GM19043 (cell line): ENCODE measurements around the gene LPCAT2.
"Not testable (repeated sequence)": the region's sequence is repeated elsewhere in the genome, so short reads cannot be mapped to it uniquely, and the experiment has no call there.

Experiments used
- ATAC-seq: cut with Tn5 transposase; IDR thresholded peaks from one replicate; pipeline ENCODE4 v1.9.1; 2021; ENCODE audit warnings: low read depth; ENCODE audit not compliant: unreplicated experiment

Gene LPCAT2

DNA sequence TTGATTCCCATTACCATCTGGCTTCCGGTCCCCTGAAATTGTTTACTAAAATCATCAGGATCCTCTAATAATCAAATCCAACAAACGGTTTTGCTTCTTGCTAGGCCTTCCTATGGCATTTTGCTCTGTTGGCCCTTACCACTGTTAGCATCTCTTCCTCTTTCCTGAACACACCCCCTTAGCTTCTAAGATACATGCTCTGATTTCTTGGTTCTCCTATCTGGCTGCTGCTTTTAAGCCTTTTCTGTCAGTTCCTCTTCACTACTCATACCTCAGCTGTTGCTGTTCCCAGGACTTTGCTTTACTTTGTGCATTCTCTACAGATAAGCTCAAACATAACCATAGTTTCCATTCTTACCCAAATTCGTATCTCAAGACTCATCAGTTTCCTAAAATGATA lies 69.0 kb downstream of the LPCAT2 start:
- no peak for ATAC-seq

DNA sequence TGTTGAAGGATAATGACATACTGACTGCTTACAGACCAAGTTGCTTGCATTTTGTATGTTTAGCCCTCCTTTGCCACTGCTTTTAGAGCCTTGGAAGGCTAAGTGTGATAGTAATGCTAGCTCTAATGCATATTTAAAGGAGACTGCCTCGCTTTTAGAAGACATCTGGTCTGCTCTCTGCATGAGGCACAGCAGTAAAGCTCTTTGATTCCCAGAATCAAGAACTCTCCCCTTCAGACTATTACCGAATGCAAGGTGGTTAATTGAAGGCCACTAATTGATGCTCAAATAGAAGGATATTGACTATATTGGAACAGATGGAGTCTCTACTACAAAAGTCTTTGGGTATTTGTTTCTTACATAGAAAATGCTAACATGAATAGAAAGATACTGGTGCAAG lies 76.8 kb downstream of the LPCAT2 start:
- ATAC-seq, result no peak

DNA sequence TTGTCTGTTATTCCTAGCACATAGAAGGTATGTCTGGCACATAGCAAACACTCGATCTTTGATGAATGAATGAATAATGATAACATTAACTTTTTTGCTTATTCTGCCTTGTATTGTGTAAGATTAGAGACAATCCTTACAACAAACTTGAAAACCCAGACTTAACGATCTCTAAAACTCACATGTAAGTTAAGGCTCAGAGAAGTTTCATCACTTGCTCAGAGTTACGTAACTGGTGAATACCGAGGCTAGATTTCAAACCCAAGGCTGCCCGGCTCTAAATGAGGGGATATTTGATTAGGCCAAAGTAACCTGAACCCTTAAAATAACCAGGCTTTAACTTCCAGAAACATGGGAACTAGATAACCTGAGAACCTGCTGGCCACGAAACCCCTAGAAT lies 79.9 kb downstream of the LPCAT2 start:
- no peak for ATAC-seq

DNA sequence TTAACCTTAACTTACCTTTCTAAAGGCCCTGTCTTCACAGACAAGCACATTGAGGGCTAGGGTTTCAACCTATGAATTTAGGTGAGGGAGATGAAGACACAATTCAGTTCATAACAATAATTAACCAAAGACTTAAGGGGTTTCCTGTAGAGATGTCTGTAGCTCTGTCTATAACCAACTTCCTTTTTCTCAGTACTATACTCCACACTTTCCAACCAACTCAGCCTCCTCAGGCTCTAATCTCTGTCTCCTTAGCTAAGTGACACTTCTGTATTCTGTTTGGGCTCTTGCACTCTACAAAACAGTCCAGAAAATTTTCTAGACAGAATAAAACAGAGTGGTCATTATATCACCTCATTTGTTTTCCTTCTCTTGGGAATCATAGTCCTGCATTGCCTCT lies 83.4 kb downstream of the LPCAT2 start:
- no peak for ATAC-seq

DNA sequence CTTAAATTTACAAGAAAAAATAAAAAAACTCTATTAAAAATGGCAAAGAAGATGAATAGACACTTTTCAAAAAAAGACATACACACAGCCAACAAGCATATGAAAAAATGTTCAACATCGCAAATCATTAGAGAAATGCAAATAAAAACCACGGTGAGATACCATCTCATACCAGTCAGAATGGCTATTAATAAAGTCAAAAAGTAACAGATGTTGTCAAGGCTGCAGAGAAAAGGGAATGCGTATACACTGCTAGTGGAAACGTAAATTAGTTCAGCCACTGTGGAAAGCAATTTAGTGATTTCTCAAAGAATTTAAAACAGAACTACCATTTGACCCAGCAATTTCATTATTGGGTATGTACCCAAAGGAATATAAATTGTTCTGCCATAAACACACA lies 89.1 kb downstream of the LPCAT2 start:
- no peak for ATAC-seq

DNA sequence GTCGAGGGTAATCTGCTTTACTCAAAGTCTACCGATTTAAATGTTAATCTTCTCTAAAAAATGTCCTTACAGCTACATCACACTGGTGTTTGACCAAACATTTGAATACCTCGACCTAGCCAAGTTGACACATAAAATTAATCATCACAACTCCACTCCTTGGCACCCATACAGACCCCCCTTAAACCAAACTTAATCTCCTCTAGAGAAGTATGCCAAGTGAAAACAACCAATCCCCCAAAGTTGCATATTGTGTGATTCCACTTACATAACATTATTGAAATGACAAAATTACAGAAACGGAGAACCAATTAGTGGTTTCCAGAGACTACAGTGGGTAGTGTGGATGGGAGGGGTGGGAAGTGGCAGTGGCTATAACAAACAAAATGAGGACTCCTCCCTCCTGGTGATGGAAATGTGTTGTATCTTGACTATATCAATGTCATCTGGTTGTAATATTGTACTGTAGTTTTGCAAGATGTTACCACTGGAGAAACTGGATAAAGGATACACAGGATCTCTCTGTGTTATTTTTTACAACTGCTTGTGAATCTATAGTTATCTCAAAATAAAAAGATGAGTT lies 97.0 kb downstream of the LPCAT2 start:
- ATAC-seq, result no peak

DNA sequence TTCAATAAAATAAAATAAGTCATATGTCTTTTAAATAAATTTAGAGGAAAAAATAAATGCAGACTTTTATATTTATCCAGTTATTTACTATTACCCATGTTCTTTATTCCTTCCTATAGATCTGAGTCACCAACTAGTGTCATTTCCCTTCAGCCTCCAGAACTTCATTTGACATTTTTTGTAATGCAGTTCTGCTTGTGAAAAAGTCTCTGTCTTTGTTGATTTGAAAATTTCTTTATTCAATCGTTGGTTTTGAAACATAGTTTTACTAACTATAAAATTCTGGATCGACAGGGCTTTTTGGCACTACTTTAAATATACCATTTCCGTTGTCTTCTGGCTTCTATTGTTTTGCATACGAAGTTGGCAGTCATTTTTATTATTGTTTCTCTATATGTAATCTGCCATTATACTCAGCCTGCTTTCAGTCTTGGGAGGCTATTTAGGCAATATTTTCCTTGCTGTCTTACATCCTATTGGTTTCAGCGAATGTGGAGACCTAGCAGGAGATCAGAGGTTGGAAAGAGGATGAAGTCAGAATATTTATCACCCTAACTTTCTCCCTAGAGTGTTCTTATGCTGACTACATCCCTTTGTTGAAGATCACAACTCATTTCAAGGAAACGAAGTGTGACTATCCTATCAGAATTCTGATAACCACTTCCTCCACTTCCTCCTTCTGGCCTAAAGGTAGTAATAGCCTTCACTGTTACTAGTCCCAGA lies 104.9 kb downstream of the LPCAT2 start:
- no peak for ATAC-seq

DNA sequence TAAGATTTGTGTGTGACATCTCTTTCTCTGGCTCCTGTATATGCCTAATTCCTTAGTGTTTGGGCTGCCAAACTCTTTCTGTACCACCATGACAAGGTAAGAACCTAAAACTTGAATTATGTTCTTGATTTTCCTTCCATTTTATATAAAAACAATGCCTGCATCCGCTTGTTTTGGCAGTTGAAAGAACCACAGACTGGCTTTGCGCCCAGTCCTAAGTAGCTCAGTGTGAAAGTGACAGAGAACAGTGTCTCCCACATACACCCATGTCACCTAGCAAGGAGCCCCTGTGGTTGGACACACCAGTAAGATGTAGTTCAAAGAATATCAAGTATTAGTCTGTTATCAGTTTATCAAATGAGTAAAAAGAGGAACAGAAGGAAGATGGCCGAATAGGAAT lies 106.2 kb downstream of the LPCAT2 start:
- no peak for ATAC-seq

DNA sequence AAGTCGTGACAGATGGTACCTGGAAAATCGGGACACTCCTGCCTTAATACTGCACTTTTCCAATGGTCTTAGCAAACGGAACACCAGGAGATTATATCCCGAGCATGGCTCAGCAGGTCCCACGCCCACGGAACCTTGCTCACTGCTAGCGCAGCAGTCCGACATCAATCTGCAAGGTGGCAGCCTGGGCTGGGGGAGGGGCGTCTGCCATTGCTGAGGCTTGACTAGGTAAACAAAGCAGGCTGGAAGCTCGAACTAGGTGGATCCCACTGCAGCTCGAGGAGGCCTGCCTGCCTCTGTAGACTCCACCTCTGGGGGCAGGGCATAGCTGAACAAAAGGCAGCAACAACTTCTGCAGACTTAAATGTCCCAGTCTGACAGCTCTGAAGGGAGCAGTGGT lies 106.8 kb downstream of the LPCAT2 start:
- not testable (repeated sequence) for ATAC-seq

DNA sequence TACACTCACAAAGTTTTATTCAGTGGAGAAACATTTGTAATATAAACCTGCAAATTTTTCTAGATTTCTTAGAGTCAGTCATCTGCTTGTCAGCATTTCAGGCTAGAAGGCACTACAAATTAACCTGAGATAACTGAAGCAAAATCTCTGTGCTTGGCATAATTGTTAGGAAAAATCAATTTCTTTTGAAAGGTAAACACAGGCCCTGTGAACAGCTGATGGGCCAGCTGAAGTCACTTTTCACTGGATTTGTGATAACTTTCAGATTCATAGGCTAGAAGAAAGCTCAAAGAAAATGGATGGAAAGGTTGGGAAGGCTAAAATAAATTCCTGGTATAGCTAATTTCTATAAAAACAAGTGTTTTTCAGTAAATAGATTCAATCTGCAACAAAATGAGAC lies 112.9 kb downstream of the LPCAT2 start:
- ATAC-seq, result no peak

DNA sequence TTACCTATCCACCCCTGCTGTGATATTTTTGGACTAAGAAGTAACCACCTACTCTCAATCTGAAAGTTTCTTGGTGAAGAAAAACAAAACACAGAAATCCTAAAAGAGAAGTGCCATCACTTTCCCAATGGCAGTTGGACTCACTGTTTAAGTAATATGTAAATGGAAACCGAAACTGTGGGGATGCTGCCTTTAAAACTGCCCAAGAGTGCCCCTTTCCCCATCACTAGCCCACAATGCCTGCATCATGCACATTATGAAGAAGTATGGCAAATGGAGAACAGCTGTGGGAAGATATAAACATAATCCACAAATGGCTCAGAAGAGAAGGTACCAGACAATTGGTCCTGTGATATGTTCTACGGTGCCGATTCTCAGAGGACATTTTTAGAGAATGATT lies 113.4 kb downstream of the LPCAT2 start:
- ATAC-seq, result no peak

DNA sequence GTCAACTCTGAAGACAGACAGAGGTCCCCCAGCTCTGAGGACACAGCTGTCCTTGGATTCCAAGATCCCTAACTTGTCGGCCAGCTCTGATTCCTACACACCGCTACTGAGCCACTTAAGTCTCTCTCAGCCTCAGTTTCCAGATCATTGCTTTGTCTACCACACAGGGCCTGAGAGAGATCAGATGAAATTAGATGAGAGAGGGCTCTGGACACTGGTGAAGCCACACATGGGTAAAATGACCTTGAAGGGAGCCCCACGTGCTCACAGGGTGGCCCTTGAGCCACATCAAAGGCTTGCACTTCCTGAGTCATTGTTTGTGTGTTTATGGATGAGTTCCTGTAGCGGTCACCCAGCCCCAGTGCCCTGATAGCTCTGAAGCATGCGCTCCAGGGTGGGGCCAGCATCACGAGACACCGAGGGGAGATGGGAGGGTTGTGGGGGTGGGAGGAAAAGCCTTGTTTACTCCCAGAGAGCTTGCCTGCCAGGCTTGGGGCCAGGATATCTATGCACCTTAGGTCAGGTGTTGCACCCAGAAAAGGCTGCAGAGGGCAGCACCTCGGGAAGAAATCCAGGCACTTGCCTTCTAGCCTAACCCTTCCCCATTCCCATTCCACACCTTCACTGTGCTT lies 114.2 kb downstream of the LPCAT2 start:
- ATAC-seq, result no peak

DNA sequence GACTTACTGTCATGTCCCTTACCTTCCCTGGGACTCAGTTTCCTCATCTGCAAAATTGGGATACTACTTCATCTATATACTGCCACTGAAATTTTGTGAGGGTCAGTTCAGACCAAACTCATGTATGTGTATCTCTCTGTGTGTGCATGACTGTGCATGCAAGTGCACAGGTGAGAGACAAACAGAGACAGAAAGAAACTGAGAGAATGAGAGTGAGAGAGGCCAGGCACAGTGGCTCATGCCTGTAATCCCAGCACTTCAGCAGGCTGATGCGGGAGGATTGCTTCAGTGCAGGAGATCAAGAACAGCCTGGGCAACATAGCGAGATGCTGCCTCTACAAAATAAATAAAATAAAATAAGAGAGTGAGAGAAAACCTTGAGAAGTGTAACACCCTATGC lies 114.8 kb downstream of the LPCAT2 start:
- no peak for ATAC-seq

DNA sequence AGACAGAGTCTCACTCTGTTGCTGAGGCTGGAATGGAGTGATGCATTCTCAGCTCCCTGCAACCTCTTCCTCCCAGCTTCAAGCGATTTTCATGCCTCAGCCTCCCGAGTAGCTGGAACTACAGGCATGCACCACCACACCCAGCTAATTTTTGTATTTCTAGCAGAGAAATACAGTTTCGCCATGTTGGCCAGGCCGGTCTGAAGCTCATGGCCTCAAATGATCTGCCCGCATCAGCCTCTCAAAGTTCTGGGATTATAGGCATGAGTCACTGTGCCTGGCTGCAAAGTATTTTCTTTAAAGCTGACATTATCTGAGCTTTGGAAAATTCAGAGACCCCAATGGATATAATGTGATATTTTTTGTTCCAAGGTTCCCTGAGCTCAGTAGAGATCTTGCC lies 115.8 kb downstream of the LPCAT2 start:
- no peak for ATAC-seq

DNA sequence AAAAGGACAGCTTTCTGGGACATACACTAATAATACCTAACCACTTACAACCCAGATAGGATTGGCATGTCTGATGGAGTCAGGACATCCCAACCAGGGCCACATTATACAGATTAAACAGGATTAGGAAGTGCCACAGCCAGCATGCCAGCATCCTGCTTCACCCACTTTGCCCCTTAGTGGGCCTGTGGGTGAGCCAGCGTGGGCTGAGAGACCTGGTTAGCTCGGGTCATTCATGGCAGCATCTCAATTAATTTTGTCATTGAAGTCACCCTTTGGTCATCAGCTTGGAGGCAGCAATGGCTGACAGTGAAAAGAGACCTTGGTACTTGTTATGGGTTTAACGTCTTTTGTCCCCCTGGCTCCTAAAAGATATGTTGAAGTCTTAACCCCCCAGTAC lies 117.0 kb downstream of the LPCAT2 start:
- no peak for ATAC-seq

DNA sequence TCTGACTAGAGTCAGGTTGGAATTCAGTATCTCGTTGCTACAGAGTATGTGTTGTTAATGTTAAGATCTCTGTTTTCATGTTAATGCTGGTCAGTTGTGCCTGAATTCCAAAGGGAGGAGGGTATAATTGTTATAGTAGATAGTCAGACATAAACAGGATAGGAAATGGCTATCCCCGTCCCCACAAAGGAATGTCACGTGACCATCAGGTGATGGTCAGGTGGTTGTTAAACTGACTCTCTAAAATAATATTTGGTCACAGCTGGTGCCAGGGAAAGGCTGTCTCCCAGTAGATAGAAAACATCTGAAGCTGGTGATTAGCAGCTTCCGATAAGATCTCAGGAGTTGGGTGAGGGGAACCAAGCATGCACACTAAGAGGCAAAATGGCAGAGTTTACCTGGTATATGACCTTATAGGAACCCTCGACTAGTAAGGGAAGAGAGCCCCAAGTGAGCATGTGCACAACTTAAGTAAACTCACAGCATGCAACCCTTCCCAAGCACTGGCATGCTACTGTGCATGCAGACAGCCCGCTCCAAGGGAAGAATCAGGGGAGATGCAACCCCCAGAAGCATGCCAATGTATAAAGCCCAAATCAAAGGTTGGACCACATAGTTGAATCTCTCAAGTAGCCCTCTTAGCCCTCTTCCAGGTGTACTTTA lies 119.6 kb downstream of the LPCAT2 start:
- no peak for ATAC-seq

DNA sequence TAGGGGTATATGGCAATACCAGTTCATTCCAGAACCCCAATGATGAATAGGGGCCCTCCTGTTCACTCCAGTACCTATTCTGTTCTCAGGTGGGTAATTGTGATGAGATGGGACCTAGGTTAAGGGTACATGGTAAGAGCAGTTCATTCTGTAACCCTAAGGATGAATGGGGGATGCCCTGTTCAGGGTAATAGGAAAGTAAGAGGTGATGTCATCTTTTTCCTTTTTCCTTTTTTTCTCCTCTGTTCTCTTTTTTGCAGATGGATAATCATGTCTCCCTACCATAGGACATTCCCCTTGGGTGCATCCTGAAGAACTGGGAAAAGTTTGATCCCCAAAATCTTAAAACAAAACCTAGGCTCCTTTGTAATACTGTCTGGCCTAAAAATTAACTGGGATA lies 121.9 kb downstream of the LPCAT2 start:
- no peak for ATAC-seq

DNA sequence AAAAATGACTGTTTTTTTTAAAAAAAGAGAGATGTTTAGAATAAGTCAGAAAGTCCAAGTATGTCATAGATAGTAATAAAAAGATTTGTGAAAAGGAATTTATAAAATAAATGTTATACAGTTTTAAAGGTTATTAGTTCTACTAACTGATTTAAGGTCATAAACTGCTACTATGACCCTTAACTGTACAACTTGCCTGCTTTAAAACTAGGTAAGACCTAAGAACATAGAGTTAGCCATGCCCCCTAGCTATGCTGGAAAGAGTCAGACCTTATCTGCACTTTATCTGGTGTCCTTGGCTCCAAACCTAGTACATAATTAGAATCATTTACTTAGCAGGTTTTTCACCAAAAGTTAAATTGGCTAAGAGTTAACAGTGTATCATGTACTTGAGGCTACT lies 123.4 kb downstream of the LPCAT2 start:
- ATAC-seq, result no peak

DNA sequence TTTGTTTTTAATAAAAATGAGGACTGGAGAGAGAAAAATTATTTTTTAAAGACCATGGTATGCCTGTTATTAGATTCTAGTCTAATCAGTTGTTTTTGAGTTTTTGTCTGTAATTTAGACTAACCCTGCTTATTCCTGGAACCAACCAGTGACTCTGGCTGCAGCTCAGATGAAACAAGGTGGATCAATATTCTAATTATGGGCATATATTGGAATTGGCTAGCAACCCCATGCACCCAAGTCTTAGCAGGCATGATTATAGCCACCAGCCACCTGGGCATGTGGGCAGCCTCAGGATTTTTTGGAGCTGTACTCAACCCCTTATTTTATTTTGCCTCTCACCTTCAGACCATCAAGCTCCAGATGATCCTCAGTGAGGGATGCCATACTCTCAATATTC lies 125.3 kb downstream of the LPCAT2 start:
- no peak for ATAC-seq
